ENCODE data around the gene SYNGR1. TPM values are rescaled to one million over a fixed set of nuclear protein-coding genes. Genes with fewer than 3 reads are reported as not detected.

SYNGR1 gene
- polyA plus RNA-seq, 1 donor: 13.0 TPM

GRCh38 chr22:39431216-39431801 is 81.5 kb downstream of the SYNGR1 start:
- DNase-seq: no peak

GRCh38 chr22:39431821-39432251 is 82.0 kb downstream of the SYNGR1 start:
- DNase-seq: no peak

- DNase-seq: no peak
Observed at GRCh38 chr22:39432361-39432811, 82.6 kb downstream of the SYNGR1 start.

GRCh38 chr22:39433476-39434242 is 83.9 kb downstream of the SYNGR1 start:
- no peak for DNase-seq

- DNase-seq: no peak
Observed at GRCh38 chr22:39434243-39434653, 84.5 kb downstream of the SYNGR1 start.

- DNase-seq: no peak
Observed at GRCh38 chr22:39434721-39435120, 84.9 kb downstream of the SYNGR1 start.

Other genes with a start within 250 kb of the SYNGR1 start
- gene CBX7, start 197.3 kb upstream of the SYNGR1 start, polyA plus RNA-seq (ENCODE audit: insufficient read length): 5.7 TPM
- 26.6 TPM for gene PDGFB, start 105.0 kb upstream of the SYNGR1 start, polyA plus RNA-seq (ENCODE audit: insufficient read length)
- gene RPL3, start 30.4 kb upstream of the SYNGR1 start, polyA plus RNA-seq (ENCODE audit: insufficient read length): 2,719 TPM
- 26.6 TPM for gene TAB1, start 49.8 kb downstream of the SYNGR1 start, polyA plus RNA-seq (ENCODE audit: insufficient read length)
- gene MGAT3, start 107.0 kb downstream of the SYNGR1 start, polyA plus RNA-seq (ENCODE audit: insufficient read length): 4.1 TPM
- gene MIEF1, start 152.3 kb downstream of the SYNGR1 start, polyA plus RNA-seq (ENCODE audit: insufficient read length): 17.0 TPM
- gene ATF4, start 170.6 kb downstream of the SYNGR1 start, polyA plus RNA-seq (ENCODE audit: insufficient read length): 326 TPM
- 54.2 TPM for gene RPS19BP1, start 182.8 kb downstream of the SYNGR1 start, polyA plus RNA-seq (ENCODE audit: insufficient read length)
- gene CACNA1I, start 220.8 kb downstream of the SYNGR1 start, polyA plus RNA-seq (ENCODE audit: insufficient read length): 1.1 TPM

Data from hindlimb muscle (tissue), 1 donor.